WTC11 (cell line): Measurements from ENCODE around the gene CFDP1. TPM values are rescaled to one million over a fixed set of nuclear protein-coding genes. Genes with fewer than 3 reads are reported as not detected.
A peak's percentile ranks its signal among the peaks of the same experiment; 100 is the strongest.

Experiments
- ATAC-seq: fragments of 200-7000 bp; cut with Tn5 transposase; 2 replicates; pipeline ENCODE4 v1.10.0; 2021; ENCODE audit warnings: mild to moderate bottlenecking, moderate library complexity
- CTCF ChIA-PET: fragments of 300-600 bp; sonication (Branson Sonifier 250); formaldehyde crosslinking; loops from one replicate; lab custom pipeline; 2021; ENCODE audit warnings: antibody characterized with exemption; lab: Charles Lee
- POLR2A ChIA-PET: fragments of 350-600 bp; sonication (Branson Sonifier 250); formaldehyde crosslinking; loops from one replicate; lab custom pipeline; 2021; ENCODE audit warnings: antibody characterized with exemption; lab: Charles Lee
- DNase-seq: peaks from one replicate; pipeline ENCODE4 v3.0.0; 2021; ENCODE audit warnings: low spot score
- H3K27ac Mint-ChIP-seq: 2 replicates; pipeline ENCODE4 v1.8.0; 2021; ENCODE audit warnings: mixed read lengths
- H3K27me3 Mint-ChIP-seq: 2 replicates; pipeline ENCODE4 v1.8.0; 2021; ENCODE audit warnings: low read depth, mild to moderate bottlenecking, moderate library complexity, mixed read lengths
- H3K36me3 Mint-ChIP-seq: 2 replicates; pipeline ENCODE4 v1.8.0; 2021; ENCODE audit warnings: mixed read lengths
- H3K4me1 Mint-ChIP-seq: 2 replicates; pipeline ENCODE4 v1.8.0; 2022; ENCODE audit warnings: mixed read lengths
- H3K4me3 Mint-ChIP-seq: 2 replicates; pipeline ENCODE4 v1.8.0; 2021; ENCODE audit warnings: mild to moderate bottlenecking, moderate library complexity, mixed read lengths
- H3K9me3 Mint-ChIP-seq: 2 replicates; pipeline ENCODE4 v1.8.0; 2021; ENCODE audit warnings: mixed read lengths
- ATF1 ChIP-seq: sonication (generic); formaldehyde crosslinking; IDR thresholded peaks from 2 replicates; pipeline ENCODE4 v1.8.1; 2023; ENCODE audit warnings: mild to moderate bottlenecking, moderate library complexity, missing genetic modification reagents
- CBFB ChIP-seq: sonication (generic); formaldehyde crosslinking; IDR thresholded peaks from 2 replicates; pipeline ENCODE4 v1.8.1; 2022; ENCODE audit warnings: mild to moderate bottlenecking, low read depth, missing genetic modification reagents
- ELF4 ChIP-seq: sonication (generic); formaldehyde crosslinking; IDR thresholded peaks from 2 replicates; pipeline ENCODE4 v1.8.1; 2022; ENCODE audit warnings: low read depth, mild to moderate bottlenecking, moderate library complexity, missing genetic modification reagents
- FOXJ3 ChIP-seq: sonication (generic); formaldehyde crosslinking; IDR thresholded peaks from 2 replicates; pipeline ENCODE4 v1.9.0; 2021; ENCODE audit warnings: missing genetic modification reagents, mild to moderate bottlenecking, borderline replicate concordance
- MXD4 ChIP-seq: fragments of 250-450 bp; sonication (Bioruptor Pico); IDR thresholded peaks from 2 replicates; pipeline ENCODE4 v1.8.0; 2021; ENCODE audit warnings: mild to moderate bottlenecking, moderate library complexity, borderline replicate concordance
- NFATC4 ChIP-seq: fragments of 250-450 bp; sonication (Bioruptor Pico); IDR thresholded peaks from 2 replicates; pipeline ENCODE4 v1.9.0; 2021; ENCODE audit warnings: mild to moderate bottlenecking
- NR3C1 ChIP-seq: sonication (generic); formaldehyde crosslinking; conservative IDR thresholded peaks from 2 replicates; pipeline ENCODE4 v1.8.1; 2023; ENCODE audit warnings: low read depth, mild to moderate bottlenecking, missing genetic modification reagents
- RELA ChIP-seq: sonication (generic); formaldehyde crosslinking; IDR thresholded peaks from 2 replicates; pipeline ENCODE4 v1.8.1; 2022; ENCODE audit warnings: missing genetic modification reagents, mild to moderate bottlenecking, borderline replicate concordance
- RORB ChIP-seq: fragments of 250-450 bp; sonication (Bioruptor Pico); IDR thresholded peaks from 2 replicates; pipeline ENCODE4 v1.9.0; 2021; ENCODE audit warnings: mild to moderate bottlenecking
- SOX15 ChIP-seq: fragments of 250-450 bp; sonication (Bioruptor Pico); IDR thresholded peaks from 2 replicates; pipeline ENCODE4 v1.9.0; 2021; ENCODE audit warnings: mild to moderate bottlenecking
- total RNA-seq: library from RNA; stranded (reverse); gene quantifications from 3 replicates; pipeline ENCODE4 v1.2.3, GENCODE V29; 2021
- TF ChIP-seq, protein P1 (sequence below): sonication (generic); formaldehyde crosslinking; IDR thresholded peaks from 2 replicates; pipeline ENCODE4 v1.8.0; 2023; ENCODE audit warnings: mild to moderate bottlenecking, missing genetic modification reagents
- TF ChIP-seq, protein P2 (sequence below): sonication (generic); formaldehyde crosslinking; IDR thresholded peaks from 2 replicates; pipeline ENCODE4 v1.8.1; 2023; ENCODE audit warnings: mild to moderate bottlenecking, missing genetic modification reagents, moderate library complexity
- TF ChIP-seq, protein P3 (sequence below): fragments of 200-600 bp; IDR thresholded peaks from 2 replicates; pipeline ENCODE4 v1.8.0; 2022; ENCODE audit warnings: antibody characterized with exemption
- TF ChIP-seq, protein P4 (sequence below): sonication (generic); formaldehyde crosslinking; IDR thresholded peaks from 2 replicates; pipeline ENCODE4 v1.8.0; 2022; ENCODE audit warnings: missing genetic modification reagents
- TF ChIP-seq, protein P5 (sequence below): fragments of 250-450 bp; sonication (Bioruptor Pico); IDR thresholded peaks from 2 replicates; pipeline ENCODE4 v1.9.0; 2021; ENCODE audit warnings: mild to moderate bottlenecking
- TF ChIP-seq, protein P6 (sequence below): fragments of 250-450 bp; sonication (Bioruptor Pico); IDR thresholded peaks from 2 replicates; pipeline ENCODE4 v1.8.0; 2021; ENCODE audit warnings: mild to moderate bottlenecking
- TF ChIP-seq, protein P7 (sequence below): sonication (generic); formaldehyde crosslinking; IDR thresholded peaks from 2 replicates; pipeline ENCODE4 v1.8.1; 2022; ENCODE audit warnings: missing genetic modification reagents, borderline replicate concordance

The CFDP1 gene
- total RNA-seq, 1 experiment from 2014 or later = 79.2 TPM

DNA sequence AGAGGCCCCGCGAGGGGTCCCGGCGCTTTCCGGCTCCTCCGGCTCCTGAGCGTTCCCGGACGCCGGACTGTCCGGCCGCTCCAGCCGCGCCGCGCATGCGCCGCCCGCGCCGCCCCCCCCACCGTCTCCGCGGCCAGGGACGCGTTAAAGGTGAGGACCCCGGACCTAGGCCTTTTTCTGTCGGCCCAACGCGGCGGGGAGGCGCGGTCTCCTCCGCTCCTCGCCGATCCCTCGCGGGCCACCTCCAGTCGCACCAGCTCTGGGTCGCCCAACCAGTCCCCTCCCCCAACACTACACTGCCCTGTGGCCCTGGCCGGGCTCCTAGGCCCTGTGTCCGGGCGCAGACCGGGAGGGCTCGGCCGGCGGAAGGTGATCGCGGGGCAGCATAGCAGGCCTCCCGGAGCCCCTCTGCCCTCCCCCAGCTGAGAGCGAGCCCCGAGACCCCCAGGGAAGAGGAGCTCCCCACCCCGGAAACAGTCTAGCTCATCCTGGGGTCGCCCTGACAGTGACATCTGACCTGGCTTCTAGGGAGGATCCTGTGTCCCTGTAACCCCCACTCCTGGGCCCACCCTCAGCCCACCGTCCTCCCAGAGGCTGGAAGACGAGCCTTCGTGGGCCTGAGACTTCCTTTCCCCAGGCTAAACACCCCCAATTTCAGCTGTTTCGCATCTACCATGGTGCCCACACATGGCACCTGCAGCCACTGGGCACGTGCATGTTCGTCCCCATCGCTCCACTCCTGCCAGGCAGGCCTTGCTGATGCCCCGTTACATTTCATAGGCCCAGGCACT is 167.2 kb downstream of the CFDP1 start (continued):
- TF ChIP-seq, protein P1, sequence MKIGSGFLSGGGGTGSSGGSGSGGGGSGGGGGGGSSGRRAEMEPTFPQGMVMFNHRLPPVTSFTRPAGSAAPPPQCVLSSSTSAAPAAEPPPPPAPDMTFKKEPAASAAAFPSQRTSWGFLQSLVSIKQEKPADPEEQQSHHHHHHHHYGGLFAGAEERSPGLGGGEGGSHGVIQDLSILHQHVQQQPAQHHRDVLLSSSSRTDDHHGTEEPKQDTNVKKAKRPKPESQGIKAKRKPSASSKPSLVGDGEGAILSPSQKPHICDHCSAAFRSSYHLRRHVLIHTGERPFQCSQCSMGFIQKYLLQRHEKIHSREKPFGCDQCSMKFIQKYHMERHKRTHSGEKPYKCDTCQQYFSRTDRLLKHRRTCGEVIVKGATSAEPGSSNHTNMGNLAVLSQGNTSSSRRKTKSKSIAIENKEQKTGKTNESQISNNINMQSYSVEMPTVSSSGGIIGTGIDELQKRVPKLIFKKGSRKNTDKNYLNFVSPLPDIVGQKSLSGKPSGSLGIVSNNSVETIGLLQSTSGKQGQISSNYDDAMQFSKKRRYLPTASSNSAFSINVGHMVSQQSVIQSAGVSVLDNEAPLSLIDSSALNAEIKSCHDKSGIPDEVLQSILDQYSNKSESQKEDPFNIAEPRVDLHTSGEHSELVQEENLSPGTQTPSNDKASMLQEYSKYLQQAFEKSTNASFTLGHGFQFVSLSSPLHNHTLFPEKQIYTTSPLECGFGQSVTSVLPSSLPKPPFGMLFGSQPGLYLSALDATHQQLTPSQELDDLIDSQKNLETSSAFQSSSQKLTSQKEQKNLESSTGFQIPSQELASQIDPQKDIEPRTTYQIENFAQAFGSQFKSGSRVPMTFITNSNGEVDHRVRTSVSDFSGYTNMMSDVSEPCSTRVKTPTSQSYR (CRISPR knock-in tag) = peak; percentile 83; the same call in 1 of the 2 replicates

DNA sequence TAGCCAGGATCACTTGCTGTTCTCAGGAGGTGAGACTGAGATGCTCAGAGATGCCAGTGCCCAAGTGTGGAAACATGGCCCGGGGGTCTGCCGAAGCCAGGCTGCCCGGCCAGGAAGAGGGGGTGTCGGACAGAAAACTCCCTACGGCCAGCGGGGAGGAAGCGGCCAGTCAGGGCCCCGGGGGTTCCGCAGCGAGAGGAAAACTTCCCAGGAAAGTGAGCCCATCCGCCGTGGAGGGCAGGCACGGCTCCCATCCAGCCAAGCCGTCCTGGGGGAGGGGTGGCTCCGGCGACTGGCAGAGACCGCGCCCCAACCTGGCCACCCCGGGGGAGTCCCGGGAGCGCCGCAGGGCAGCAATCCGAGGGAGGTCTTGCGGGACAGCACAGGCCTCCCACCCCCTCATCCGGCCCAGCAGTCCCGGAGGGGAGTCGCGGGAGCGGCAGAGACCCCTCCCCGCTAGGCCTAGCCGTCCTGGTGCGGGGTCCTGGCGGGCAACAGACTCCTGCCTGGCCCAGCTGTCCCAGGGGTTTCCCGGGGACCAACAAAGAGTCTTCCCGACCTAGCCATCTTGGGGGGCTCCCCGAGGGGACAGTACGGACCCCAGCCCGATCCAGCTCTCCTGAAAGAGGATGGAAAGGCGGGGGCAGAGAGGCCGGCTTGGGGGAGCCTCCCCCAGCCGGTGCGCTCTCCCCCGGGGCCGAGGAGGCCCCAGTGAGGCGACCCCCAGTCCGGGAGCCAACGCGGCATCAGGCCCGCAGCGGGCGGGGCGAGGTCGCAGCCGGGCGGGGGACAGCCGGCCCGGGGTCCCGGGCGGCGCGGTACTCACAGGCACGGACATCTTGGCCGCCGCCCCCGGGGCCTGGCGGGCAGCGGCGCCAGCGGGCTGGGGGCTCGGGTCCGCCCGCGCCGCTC is 168.0 kb downstream of the CFDP1 start:
- ChIA-PET POLR2A (interaction anchor here (1.0 to 7.0 kb wide), 5 partner anchors 11 to 230 kb away, joined by 3 to 57 read pairs (median 3); partner anchors contain the start of gene CHST6), CTCF (interaction anchor here (0.7 to 1.6 kb wide), 8 partner anchors 9 to 120 kb away, joined by 3 to 6 read pairs (median 4); no protein-coding TSS in a partner anchor)
- no peaks in the 10 kb centered on the region for H3K27me3 Mint-ChIP-seq
- H3K27ac Mint-ChIP-seq = no peak overlapping the region
- DNase-seq (no peak), ATAC-seq (peak; percentile 3; the same call in 1 of the 2 replicates)
- no peaks in the 10 kb centered on the region for H3K9me3 Mint-ChIP-seq
- no peaks in the 10 kb centered on the region for H3K36me3 Mint-ChIP-seq
- H3K4me3 Mint-ChIP-seq = peak overlapping the region; percentile 76
- peaks cover 46% of the 10 kb centered on the region for H3K4me1 Mint-ChIP-seq
- TF ChIP-seq MXD4 (no peak), FOXJ3 (CRISPR knock-in tag) (no peak), NR3C1 (CRISPR knock-in tag) (no peak), CBFB (CRISPR knock-in tag) (no peak), RORB (CRISPR knock-in tag) (no peak), RELA (CRISPR knock-in tag) (peak; percentile 56; the same call in 1 of the 2 replicates), ATF1 (CRISPR knock-in tag) (no peak), NFATC4 (CRISPR knock-in tag) (no peak), ELF4 (CRISPR knock-in tag) (no peak), SOX15 (CRISPR knock-in tag) (no peak)
- TF ChIP-seq, protein P2, sequence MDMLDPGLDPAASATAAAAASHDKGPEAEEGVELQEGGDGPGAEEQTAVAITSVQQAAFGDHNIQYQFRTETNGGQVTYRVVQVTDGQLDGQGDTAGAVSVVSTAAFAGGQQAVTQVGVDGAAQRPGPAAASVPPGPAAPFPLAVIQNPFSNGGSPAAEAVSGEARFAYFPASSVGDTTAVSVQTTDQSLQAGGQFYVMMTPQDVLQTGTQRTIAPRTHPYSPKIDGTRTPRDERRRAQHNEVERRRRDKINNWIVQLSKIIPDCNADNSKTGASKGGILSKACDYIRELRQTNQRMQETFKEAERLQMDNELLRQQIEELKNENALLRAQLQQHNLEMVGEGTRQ (CRISPR knock-in tag) = no peak
- TF ChIP-seq, protein P3, sequence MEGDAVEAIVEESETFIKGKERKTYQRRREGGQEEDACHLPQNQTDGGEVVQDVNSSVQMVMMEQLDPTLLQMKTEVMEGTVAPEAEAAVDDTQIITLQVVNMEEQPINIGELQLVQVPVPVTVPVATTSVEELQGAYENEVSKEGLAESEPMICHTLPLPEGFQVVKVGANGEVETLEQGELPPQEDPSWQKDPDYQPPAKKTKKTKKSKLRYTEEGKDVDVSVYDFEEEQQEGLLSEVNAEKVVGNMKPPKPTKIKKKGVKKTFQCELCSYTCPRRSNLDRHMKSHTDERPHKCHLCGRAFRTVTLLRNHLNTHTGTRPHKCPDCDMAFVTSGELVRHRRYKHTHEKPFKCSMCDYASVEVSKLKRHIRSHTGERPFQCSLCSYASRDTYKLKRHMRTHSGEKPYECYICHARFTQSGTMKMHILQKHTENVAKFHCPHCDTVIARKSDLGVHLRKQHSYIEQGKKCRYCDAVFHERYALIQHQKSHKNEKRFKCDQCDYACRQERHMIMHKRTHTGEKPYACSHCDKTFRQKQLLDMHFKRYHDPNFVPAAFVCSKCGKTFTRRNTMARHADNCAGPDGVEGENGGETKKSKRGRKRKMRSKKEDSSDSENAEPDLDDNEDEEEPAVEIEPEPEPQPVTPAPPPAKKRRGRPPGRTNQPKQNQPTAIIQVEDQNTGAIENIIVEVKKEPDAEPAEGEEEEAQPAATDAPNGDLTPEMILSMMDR = no peak
- TF ChIP-seq, protein P4, sequence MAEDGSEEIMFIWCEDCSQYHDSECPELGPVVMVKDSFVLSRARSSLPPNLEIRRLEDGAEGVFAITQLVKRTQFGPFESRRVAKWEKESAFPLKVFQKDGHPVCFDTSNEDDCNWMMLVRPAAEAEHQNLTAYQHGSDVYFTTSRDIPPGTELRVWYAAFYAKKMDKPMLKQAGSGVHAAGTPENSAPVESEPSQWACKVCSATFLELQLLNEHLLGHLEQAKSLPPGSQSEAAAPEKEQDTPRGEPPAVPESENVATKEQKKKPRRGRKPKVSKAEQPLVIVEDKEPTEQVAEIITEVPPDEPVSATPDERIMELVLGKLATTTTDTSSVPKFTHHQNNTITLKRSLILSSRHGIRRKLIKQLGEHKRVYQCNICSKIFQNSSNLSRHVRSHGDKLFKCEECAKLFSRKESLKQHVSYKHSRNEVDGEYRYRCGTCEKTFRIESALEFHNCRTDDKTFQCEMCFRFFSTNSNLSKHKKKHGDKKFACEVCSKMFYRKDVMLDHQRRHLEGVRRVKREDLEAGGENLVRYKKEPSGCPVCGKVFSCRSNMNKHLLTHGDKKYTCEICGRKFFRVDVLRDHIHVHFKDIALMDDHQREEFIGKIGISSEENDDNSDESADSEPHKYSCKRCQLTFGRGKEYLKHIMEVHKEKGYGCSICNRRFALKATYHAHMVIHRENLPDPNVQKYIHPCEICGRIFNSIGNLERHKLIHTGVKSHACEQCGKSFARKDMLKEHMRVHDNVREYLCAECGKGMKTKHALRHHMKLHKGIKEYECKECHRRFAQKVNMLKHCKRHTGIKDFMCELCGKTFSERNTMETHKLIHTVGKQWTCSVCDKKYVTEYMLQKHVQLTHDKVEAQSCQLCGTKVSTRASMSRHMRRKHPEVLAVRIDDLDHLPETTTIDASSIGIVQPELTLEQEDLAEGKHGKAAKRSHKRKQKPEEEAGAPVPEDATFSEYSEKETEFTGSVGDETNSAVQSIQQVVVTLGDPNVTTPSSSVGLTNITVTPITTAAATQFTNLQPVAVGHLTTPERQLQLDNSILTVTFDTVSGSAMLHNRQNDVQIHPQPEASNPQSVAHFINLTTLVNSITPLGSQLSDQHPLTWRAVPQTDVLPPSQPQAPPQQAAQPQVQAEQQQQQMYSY (CRISPR knock-in tag) = no peak
- TF ChIP-seq, protein P5, sequence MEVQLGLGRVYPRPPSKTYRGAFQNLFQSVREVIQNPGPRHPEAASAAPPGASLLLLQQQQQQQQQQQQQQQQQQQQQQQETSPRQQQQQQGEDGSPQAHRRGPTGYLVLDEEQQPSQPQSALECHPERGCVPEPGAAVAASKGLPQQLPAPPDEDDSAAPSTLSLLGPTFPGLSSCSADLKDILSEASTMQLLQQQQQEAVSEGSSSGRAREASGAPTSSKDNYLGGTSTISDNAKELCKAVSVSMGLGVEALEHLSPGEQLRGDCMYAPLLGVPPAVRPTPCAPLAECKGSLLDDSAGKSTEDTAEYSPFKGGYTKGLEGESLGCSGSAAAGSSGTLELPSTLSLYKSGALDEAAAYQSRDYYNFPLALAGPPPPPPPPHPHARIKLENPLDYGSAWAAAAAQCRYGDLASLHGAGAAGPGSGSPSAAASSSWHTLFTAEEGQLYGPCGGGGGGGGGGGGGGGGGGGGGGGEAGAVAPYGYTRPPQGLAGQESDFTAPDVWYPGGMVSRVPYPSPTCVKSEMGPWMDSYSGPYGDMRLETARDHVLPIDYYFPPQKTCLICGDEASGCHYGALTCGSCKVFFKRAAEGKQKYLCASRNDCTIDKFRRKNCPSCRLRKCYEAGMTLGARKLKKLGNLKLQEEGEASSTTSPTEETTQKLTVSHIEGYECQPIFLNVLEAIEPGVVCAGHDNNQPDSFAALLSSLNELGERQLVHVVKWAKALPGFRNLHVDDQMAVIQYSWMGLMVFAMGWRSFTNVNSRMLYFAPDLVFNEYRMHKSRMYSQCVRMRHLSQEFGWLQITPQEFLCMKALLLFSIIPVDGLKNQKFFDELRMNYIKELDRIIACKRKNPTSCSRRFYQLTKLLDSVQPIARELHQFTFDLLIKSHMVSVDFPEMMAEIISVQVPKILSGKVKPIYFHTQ = no peak
- TF ChIP-seq, protein P6, sequence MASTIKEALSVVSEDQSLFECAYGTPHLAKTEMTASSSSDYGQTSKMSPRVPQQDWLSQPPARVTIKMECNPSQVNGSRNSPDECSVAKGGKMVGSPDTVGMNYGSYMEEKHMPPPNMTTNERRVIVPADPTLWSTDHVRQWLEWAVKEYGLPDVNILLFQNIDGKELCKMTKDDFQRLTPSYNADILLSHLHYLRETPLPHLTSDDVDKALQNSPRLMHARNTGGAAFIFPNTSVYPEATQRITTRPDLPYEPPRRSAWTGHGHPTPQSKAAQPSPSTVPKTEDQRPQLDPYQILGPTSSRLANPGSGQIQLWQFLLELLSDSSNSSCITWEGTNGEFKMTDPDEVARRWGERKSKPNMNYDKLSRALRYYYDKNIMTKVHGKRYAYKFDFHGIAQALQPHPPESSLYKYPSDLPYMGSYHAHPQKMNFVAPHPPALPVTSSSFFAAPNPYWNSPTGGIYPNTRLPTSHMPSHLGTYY (CRISPR knock-in tag) = no peak
- TF ChIP-seq, protein P7, sequence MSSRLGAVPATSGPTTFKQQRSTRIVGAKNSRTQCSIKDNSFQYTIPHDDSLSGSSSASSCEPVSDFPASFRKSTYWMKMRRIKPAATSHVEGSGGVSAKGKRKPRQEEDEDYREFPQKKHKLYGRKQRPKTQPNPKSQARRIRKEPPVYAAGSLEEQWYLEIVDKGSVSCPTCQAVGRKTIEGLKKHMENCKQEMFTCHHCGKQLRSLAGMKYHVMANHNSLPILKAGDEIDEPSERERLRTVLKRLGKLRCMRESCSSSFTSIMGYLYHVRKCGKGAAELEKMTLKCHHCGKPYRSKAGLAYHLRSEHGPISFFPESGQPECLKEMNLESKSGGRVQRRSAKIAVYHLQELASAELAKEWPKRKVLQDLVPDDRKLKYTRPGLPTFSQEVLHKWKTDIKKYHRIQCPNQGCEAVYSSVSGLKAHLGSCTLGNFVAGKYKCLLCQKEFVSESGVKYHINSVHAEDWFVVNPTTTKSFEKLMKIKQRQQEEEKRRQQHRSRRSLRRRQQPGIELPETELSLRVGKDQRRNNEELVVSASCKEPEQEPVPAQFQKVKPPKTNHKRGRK (CRISPR knock-in tag) = no peak
